Activated T-helper 17 cell treated with anti-CD3 and anti-CD28 coated beads, Interleukin-2, amount 50 U/mL, for 72 hours (primary cell): ENCODE measurements around the gene NECAB2. TPM values are rescaled to one million over a fixed set of nuclear protein-coding genes. Genes with fewer than 3 reads are reported as not detected.

ENCODE experiments used
- ATAC-seq: fragments of 150-1000 bp; cut with Tn5 transposase; replicated peaks from 2 replicates; pipeline ENCODE4 v1.10.0; 2021; ENCODE audit warnings: mild to moderate bottlenecking, moderate library complexity
- H3K27ac Mint-ChIP-seq: one replicate; pipeline ENCODE4 v1.8.0; 2022; ENCODE audit warnings: mixed read lengths
- H3K27me3 Mint-ChIP-seq: one replicate; pipeline ENCODE4 v1.8.0; 2022; ENCODE audit warnings: mixed read lengths
- H3K36me3 Mint-ChIP-seq: one replicate; pipeline ENCODE4 v1.8.0; 2022; ENCODE audit warnings: low read depth, mild to moderate bottlenecking, mixed read lengths
- H3K4me1 Mint-ChIP-seq: one replicate; pipeline ENCODE4 v1.8.0; 2022; ENCODE audit warnings: mixed read lengths
- H3K4me3 Mint-ChIP-seq: one replicate; pipeline ENCODE4 v1.8.0; 2022; ENCODE audit warnings: mild to moderate bottlenecking, mixed read lengths
- H3K9me3 Mint-ChIP-seq: one replicate; pipeline ENCODE4 v1.8.0; 2022; ENCODE audit warnings: mixed read lengths
- total RNA-seq, 2 donors: library from RNA; stranded (reverse); gene quantifications; one replicate each; pipeline ENCODE4 v1.2.3, GENCODE V29; 2022

The NECAB2 gene
- total RNA-seq, 2 donors from 2014 or later: not detected

DNA sequence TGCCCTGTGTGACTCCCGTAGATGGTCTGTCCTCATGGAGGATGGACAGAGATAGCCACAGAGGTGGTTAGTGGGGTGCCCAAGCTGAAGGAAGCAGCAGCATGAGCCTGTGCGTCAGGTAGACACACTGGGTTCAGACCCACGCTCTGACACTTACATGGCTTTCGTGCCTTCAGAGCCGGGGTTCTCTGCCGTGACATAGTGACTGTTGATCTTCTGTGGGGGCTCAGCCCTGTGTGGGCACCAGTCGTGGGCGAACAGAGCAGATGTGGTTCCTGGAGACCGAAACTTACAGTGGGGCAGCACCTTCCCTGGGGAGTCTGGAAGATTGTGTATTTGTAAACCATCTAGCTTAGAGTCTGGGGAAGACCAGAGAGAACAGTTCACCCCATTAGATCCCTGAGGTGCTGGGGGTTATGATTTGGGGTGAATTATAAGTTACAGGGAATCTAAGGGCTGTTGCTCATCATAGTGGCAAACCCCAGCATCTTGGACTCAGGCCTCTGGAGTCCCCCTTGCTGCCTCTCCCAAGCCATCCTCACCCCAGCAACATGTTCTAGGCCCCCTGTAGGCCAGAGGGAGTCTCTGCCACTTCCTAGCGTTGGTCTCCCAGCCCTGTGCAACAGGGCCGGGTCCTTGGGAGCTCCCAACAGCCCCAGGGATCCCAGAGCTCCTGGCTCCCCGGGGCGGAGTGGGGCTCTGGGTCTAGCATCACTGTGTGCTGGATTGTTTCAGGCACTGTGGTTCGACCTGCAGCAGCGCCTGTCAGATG lies 28.6 kb downstream of the NECAB2 start:
- Mint-ChIP-seq H3K27ac (no peak overlapping the region), H3K4me1 (no peaks in the 10 kb centered on the region), H3K9me3 (no peaks in the 10 kb centered on the region)

DNA sequence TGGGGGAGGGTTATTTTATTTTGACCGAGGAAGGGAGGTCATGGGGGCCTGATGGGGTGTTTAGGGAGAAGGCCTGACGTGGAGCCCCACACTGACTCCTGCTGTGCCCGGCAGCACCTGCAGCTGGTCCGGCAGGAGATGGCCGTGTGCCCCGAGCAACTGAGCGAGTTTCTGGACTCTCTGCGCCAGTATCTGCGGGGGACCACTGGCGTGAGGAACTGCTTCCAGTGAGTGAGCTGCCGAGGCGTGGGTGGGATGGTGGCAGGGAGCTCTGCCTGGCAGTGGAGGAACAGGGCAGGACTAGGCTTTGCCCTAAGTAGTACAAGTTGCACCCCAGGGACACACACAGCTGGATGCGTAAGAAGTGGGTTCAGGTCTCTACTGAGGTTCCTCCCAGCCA lies 30.0 kb downstream of the NECAB2 start:
- no peak for ATAC-seq

More for the DNA sequence above, 28.6 kb downstream of the NECAB2 start:
- no peak overlapping the region for H3K4me3 Mint-ChIP-seq
- no peaks in the 10 kb centered on the region for H3K36me3 Mint-ChIP-seq
- peaks cover 31% of the 10 kb centered on the region for H3K27me3 Mint-ChIP-seq
- ATAC-seq: no peak

DNA sequence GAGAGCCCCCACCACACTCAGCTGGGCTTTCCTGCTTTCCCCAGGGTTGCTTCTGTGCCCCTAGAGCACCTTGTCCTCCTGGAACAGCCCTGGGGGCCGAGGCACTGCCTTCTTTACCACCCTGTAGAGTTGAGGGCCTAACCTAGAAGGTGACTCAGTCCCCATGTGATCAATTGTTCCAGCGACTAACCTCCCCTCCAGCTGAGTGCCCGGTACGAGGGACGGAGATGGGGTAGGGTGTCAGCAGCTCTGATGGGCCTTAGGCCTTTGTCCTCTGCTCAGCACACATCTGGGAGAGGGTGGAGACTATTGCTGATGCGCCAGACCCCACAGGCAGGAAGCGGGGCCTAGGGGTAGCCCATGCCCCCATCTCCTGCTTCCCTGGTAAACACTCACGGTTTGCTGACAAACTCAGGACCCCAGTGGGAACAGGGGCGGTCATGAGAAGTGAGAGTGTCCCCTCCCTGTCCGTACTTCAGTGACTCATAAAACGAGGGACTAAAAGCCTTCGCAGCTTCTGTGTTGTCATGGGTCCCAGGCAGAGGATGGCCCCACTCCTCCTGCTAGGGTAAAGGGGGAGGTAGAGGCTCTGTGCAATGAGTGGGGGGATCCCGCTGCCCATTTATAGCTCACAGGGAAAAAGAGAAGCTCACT lies 33.1 kb downstream of the NECAB2 start:
- ATAC-seq: no peak
- Mint-ChIP-seq H3K27me3 (peaks cover 17% of the 10 kb centered on the region), H3K4me3 (no peak overlapping the region), H3K36me3 (no peaks in the 10 kb centered on the region), H3K27ac (no peak overlapping the region), H3K9me3 (no peaks in the 10 kb centered on the region), H3K4me1 (no peaks in the 10 kb centered on the region)

More for the DNA sequence above, 30.0 kb downstream of the NECAB2 start:
- Mint-ChIP-seq H3K4me1 (no peaks in the 10 kb centered on the region), H3K9me3 (no peaks in the 10 kb centered on the region), H3K27me3 (peaks cover 23% of the 10 kb centered on the region), H3K4me3 (no peak overlapping the region), H3K27ac (no peak overlapping the region), H3K36me3 (no peaks in the 10 kb centered on the region)

DNA sequence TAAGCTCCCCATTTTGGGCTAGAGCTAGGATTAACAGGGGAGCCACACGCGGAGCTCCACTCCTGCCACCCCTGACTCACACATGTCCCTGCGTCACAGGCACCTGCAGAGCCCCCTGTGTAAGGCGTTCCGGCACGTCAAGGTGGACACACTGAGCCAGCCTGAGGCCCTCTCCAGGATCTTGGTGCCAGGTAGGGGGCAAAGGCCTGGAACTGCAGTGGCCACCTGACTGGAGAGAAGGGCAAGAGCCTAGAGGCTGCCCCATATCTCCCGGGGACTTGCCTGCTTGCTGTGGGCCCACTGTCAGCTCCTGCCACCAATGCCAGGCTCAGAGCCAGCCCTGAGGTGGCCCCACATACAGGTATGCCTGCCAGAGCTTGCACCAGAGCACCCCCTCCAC lies 33.7 kb downstream of the NECAB2 start:
- Mint-ChIP-seq H3K36me3 (no peaks in the 10 kb centered on the region), H3K4me3 (no peak overlapping the region), H3K27me3 (peaks cover 14% of the 10 kb centered on the region), H3K4me1 (no peaks in the 10 kb centered on the region), H3K9me3 (no peaks in the 10 kb centered on the region), H3K27ac (no peak overlapping the region)
- no peak for ATAC-seq

DNA sequence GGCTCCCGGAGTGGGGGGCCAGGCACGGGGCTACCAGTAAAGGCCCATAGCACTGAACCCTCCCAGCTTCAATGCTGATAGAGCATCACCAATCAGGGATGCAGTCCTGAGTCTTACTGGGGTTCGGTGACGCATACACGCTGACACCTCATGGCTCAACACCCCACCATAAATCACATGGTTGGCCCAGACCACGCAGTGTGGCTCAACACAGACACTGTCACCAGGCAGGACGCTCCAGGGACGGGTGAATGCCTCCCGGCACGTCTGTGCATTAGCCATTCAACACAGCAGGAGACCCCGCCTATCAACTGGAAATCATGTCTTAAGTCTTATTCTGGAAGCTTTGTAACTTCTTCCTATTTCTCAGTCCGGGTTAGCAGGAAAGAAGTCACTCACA lies 35.0 kb downstream of the NECAB2 start:
- ATAC-seq: no peak
- Mint-ChIP-seq H3K4me3 (no peak overlapping the region), H3K27ac (no peak overlapping the region), H3K27me3 (peaks cover 10% of the 10 kb centered on the region), H3K36me3 (no peaks in the 10 kb centered on the region), H3K9me3 (no peaks in the 10 kb centered on the region), H3K4me1 (no peaks in the 10 kb centered on the region)

DNA sequence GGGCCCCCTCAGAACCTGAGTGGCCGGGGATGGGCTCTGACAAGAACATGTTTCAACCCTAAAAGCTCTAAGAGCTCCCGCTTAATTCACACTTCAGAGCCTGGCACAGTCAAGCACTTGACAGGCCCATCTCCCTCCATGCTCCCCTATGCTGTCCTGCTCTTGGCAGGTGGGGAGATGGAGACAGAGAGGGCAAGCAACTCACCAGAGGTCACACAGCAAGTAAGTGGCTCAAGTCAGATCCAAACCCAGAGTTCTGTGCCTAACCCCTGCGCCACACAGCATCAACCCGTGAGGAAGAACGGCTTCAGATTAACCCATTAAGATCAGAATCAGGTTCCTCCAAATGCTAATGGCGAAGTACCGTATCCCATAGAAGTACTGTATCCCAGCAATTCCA lies 36.4 kb downstream of the NECAB2 start:
- no peaks in the 10 kb centered on the region for H3K9me3 Mint-ChIP-seq
- no peak overlapping the region for H3K27ac Mint-ChIP-seq
- H3K27me3 Mint-ChIP-seq: peaks cover 10% of the 10 kb centered on the region
- H3K36me3 Mint-ChIP-seq: no peaks in the 10 kb centered on the region
- no peaks in the 10 kb centered on the region for H3K4me1 Mint-ChIP-seq
- no peak for ATAC-seq
- H3K4me3 Mint-ChIP-seq: no peak overlapping the region

DNA sequence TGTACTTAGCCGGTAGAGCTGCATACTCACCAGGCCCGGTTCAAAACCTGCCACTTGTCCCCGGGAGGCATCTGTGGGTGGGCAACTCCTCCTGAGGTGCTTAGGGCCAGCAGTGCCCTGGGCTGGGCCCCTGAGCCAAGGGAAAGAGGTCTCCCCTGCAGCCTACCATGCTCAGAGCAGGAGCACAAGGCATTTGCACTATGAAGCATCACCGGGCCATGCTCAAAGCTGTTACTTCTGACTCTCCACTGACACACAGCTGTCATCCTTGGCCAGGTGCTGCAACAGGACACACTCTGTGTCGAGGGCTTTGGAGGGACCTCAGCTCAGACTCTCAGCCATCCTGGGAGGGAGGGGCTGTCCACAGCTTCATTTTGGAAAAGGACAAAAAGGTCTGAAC lies 37.3 kb downstream of the NECAB2 start:
- Mint-ChIP-seq H3K27ac (no peak overlapping the region), H3K4me1 (no peaks in the 10 kb centered on the region), H3K36me3 (no peaks in the 10 kb centered on the region), H3K4me3 (no peak overlapping the region), H3K9me3 (no peaks in the 10 kb centered on the region), H3K27me3 (peaks cover 10% of the 10 kb centered on the region)
- peak; percentile 11 for ATAC-seq

DNA sequence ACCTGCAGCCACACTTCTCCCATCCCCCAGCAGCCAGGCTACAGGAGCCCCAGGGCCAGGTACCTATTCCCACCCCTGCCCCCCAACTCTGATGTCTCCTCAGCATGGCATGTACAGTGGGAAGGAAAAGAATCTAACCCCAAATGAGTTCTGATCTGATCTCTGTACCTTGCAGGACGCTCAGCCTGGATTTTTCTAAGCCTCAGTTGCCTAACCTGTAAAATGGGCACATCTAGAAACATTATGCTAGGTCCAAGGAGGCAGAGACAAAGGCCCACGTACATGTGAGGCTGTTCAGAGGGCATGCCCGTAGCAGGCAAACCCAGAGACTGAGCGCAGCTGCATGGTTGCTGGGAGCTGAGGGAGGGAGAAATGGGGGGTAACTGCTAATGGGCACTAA lies 39.5 kb downstream of the NECAB2 start:
- no peak for ATAC-seq
- Mint-ChIP-seq H3K9me3 (no peaks in the 10 kb centered on the region), H3K36me3 (no peaks in the 10 kb centered on the region), H3K27ac (no peak overlapping the region), H3K4me3 (no peak overlapping the region), H3K27me3 (peaks cover 10% of the 10 kb centered on the region), H3K4me1 (no peaks in the 10 kb centered on the region)

DNA sequence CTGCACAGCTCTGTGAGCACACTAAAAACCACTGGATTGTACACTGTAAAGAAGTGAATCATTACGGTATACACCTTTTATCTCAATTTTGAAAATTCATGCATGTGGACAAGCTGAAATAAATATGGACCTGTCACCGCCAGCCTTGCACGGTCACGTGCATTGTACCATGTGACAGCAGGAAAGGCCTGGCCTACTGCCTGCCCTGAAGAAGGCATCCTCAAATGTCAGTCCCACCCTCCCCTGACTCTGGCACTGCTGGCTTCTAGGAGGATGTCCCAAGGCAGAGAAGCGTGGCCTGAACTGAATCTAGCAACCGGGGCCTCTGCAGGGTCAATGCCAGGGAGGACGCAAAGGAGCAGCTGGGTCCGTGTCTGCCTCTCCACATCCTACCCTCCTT lies 39.9 kb downstream of the NECAB2 start:
- no peak overlapping the region for H3K4me3 Mint-ChIP-seq
- H3K27ac Mint-ChIP-seq: no peak overlapping the region
- no peak for ATAC-seq
- H3K9me3 Mint-ChIP-seq: no peaks in the 10 kb centered on the region
- peaks cover 10% of the 10 kb centered on the region for H3K27me3 Mint-ChIP-seq
- H3K36me3 Mint-ChIP-seq: no peaks in the 10 kb centered on the region
- no peaks in the 10 kb centered on the region for H3K4me1 Mint-ChIP-seq

DNA sequence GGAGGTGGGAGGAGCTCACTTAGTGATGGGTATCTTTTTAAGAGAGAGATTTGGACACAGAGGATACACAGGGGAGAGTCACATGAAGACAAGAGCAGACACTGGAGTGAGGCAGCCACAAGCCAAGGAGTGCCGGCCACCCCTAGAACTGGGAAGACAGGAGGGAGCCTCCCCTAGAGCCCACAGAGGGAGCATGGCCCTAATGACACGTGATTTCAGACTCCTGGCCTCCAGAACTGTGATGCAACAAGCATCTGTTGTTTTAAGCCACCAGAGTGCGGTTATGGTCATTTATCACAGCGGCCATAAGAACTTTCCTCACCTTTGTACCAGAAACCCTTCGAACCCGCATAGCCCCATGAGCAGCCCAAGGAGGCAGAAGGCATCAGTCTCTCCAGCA lies 41.2 kb downstream of the NECAB2 start:
- no peak overlapping the region for H3K27ac Mint-ChIP-seq
- H3K4me3 Mint-ChIP-seq: no peak overlapping the region
- peaks cover 10% of the 10 kb centered on the region for H3K27me3 Mint-ChIP-seq
- no peaks in the 10 kb centered on the region for H3K9me3 Mint-ChIP-seq
- no peak for ATAC-seq
- no peaks in the 10 kb centered on the region for H3K36me3 Mint-ChIP-seq
- H3K4me1 Mint-ChIP-seq: no peaks in the 10 kb centered on the region

DNA sequence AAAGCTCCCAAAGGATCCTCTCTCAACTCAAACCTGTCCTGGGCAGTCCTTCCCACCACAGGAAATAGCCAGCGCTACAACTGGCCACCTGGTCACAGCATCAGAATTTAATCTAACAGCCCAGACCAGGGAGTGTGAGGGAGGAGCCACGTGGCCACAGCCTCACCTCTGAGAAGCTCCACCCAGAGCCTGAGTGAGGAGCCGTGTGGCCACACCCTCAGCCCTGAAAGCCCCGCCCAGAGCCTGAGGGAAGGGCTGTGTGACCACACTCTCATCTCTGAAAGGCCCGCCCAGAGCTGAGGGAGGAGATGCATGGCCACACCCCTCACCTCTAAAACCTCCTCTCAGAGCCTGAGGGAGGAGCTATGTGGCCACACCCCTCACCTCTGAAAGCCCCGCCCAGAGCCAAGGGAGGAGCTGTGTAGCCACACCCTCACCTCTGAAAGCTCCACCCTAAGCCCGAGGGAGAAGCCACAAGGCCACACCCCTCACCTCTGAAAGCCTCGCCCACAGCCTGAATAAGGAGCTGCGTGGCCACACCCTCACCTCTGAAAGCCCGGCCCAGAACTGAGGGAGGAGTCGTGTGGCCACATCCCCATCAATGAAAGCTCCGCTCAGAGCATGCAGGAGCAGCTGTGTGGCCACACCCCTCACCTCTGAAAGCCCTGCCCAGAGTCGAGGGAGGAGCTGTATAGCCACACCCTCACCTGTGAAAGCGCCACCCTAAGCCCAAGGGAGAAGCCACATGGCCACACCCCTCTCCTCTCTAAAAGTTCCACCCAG lies 45.9 kb downstream of the NECAB2 start:
- Mint-ChIP-seq H3K27ac (no peak overlapping the region), H3K36me3 (no peaks in the 10 kb centered on the region), H3K4me3 (peak overlapping the region; percentile 28), H3K9me3 (no peaks in the 10 kb centered on the region), H3K27me3 (peaks cover 3% of the 10 kb centered on the region), H3K4me1 (no peaks in the 10 kb centered on the region)
- ATAC-seq: peak; percentile 88

DNA sequence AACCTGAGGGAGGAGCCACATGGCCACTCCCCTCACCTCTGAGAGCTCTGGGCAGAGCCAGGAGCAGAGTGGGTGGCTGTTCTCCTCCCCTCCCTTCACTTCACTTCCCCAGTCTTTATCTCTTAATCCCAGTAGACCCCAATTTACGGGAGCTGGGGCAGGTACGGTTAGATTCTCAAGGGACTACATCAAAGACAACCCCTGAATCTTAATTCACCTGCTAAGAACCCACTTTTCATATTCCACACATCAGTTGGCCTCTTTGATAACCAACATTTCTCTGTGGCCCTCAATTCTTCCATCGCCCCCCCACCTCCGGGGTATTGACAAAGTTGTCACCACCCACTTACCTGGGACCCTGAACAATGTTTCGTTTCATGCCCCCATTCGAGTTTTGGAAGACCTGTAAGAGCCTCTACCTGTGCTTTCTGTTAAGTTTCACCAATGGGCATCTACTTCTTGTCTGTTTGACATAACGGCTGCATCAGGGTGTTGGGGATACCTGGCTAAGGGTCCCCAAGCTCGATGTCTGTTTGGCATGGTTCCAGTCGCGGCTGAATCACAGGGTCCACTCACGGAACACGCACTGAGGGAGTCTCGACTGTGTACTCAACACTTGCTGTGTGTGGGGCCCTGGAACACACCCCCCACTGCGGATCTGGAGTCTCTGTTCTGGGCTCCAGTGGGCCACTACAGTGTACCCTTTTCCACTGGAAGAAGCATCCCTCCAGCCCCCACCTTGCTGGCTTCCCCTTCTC lies 46.7 kb downstream of the NECAB2 start:
- H3K4me3 Mint-ChIP-seq: peak overlapping the region; percentile 28
- H3K27me3 Mint-ChIP-seq: peaks cover 3% of the 10 kb centered on the region
- H3K36me3 Mint-ChIP-seq: no peaks in the 10 kb centered on the region
- H3K27ac Mint-ChIP-seq: no peak overlapping the region
- H3K4me1 Mint-ChIP-seq: no peaks in the 10 kb centered on the region
- H3K9me3 Mint-ChIP-seq: no peaks in the 10 kb centered on the region
- no peak for ATAC-seq

DNA sequence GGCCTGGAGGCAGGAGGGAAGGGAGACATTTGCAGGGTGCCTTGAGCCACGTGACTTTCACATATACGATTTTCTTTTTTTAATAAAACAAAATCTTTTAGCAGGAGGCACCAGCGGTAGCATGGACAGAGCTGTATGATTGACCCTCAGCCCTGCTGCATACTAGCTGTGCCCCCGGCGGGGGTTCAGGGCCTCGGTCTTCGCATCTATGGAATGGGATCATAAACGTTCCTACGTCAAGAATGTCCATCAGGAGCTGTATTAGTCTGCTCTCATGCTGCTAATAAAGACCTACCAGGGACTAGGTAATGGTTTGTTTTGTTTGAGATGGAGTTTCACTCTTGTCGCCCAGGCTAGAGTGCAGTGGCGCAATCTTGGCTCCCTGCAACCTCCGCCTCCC lies 47.4 kb downstream of the NECAB2 start:
- Mint-ChIP-seq H3K27me3 (peaks cover 3% of the 10 kb centered on the region), H3K36me3 (no peaks in the 10 kb centered on the region), H3K27ac (no peak overlapping the region), H3K4me3 (no peak overlapping the region), H3K9me3 (no peaks in the 10 kb centered on the region), H3K4me1 (no peaks in the 10 kb centered on the region)
- no peak for ATAC-seq

DNA sequence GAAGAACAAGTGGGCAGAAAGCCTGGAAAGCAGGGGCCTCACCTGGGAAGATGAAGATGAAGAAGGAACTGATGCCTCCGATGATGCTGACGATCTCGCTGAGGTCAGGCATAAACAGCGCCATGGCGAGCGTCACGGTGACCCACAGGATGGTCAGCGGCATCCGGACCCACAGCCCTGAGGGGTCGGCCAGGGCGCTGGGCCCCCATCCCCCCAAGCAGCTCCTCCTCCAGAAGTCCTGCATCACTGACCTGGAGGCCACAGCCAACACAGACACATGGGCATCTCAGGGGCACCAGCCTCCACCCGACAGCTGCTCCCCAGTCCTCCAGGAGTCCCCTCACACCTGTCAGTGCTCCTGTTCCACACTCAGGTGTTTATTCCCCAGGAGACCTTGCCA lies 48.4 kb downstream of the NECAB2 start:
- Mint-ChIP-seq H3K27me3 (peaks cover 6% of the 10 kb centered on the region), H3K9me3 (peaks cover 5% of the 10 kb centered on the region), H3K4me3 (no peak overlapping the region), H3K4me1 (no peaks in the 10 kb centered on the region), H3K36me3 (no peaks in the 10 kb centered on the region), H3K27ac (no peak overlapping the region)
- ATAC-seq: no peak
